Panc1 (cell line): ENCODE measurements around the gene PTPRN.

Experiments
- CTCF ChIP-seq: fragments of 450-650 bp; IDR thresholded peaks from 2 replicates; pipeline ENCODE4 v1.5.1; 2017; ENCODE audit warnings: mild to moderate bottlenecking
- POLR2AphosphoS5 ChIP-seq: IDR thresholded peaks from 2 replicates; pipeline ENCODE4 v1.6.1; 2012; ENCODE audit warnings: mild to moderate bottlenecking, low read depth, low read length, moderate library complexity
- REST ChIP-seq, 2 experiments: IDR thresholded peaks; 2 replicates each; pipeline ENCODE4 v1.6.1; 2011 to 2012; ENCODE audit warnings: low read depth in 2 of 2, control low read depth in 1 of 2, low read length in 1 of 2, mild to moderate bottlenecking in 1 of 2, moderate library complexity in 1 of 2; ENCODE audit not compliant: insufficient read depth in 1 of 2
- SIN3A ChIP-seq: IDR thresholded peaks from 2 replicates; pipeline ENCODE4 v1.6.1; 2012; ENCODE audit warnings: low read depth, mild to moderate bottlenecking, low read length, moderate library complexity, borderline replicate concordance; ENCODE audit not compliant: insufficient read depth
- TCF7L2 ChIP-seq: IDR thresholded peaks from 2 replicates; pipeline ENCODE4 v1.6.1; 2011; ENCODE audit warnings: mild to moderate bottlenecking, low read depth, low read length, inconsistent platforms

- TF ChIP-seq CTCF (no peak), REST (IDR thresholded peaks at IDR 0.05; ENCODE audit: insufficient read depth in 1 of 2, low read depth in 2 of 2, low read length in 1 of 2) (no peak), POLR2AphosphoS5 (no peak), SIN3A (no peak), TCF7L2 (no peak)
Observed at GRCh38 chr2:219354582-219354981, 45.4 kb upstream of the PTPRN start.
